HepG2 (cell line): ENCODE results near the gene GPS1. TPM values are rescaled to one million over a fixed set of nuclear protein-coding genes. Genes with fewer than 3 reads are reported as not detected.

Experiments
- ARNTL ChIP-seq: sonication (generic); formaldehyde crosslinking; IDR thresholded peaks from 2 replicates; pipeline ENCODE4 v1.4.0; 2020; ENCODE audit warnings: mild to moderate bottlenecking, missing genetic modification reagents
- RORA ChIP-seq: sonication (generic); formaldehyde crosslinking; IDR thresholded peaks from 2 replicates; pipeline ENCODE4 v1.5.0; 2020; ENCODE audit warnings: mild to moderate bottlenecking, missing genetic modification reagents, moderate library complexity
- SAFB2 ChIP-seq: sonication (generic); formaldehyde crosslinking; IDR thresholded peaks from 2 replicates; pipeline ENCODE4 v1.5.1; 2020; ENCODE audit warnings: missing genetic modification reagents, low read depth, mild to moderate bottlenecking, borderline replicate concordance
- ZNF737 ChIP-seq: sonication (generic); formaldehyde crosslinking; IDR thresholded peaks from 2 replicates; pipeline ENCODE4 v1.5.0; 2020; ENCODE audit warnings: missing genetic modification reagents, mild to moderate bottlenecking, borderline replicate concordance
- ZNF782 ChIP-seq: sonication (generic); formaldehyde crosslinking; IDR thresholded peaks from 2 replicates; pipeline ENCODE4 v1.4.0; 2020; ENCODE audit warnings: missing genetic modification reagents, mild to moderate bottlenecking, borderline replicate concordance
- ZNF841 ChIP-seq: sonication (generic); formaldehyde crosslinking; IDR thresholded peaks from 2 replicates; pipeline ENCODE4 v1.8.1; 2023; ENCODE audit warnings: missing genetic modification reagents, borderline replicate concordance
- polyA plus RNA-seq, 8 experiments: library from polyadenylated mRNA; depleted of rRNA in 3 of 8; stranded (reverse) in 7 of 8; unstranded in 1 of 8; fragments of >200 nt; fragmentation: Illumina TruSeq in 4 of 8; extraction: Trizol in 4 of 8; gene quantifications; 2 replicates each; pipeline versions ENCODE4 v1.2.1 to v1.2.3, GENCODE V29; 2011 to 2016; ENCODE audit warnings: low read depth in 4 of 8, missing spikeins in 1 of 8, mixed read lengths in 1 of 8; ENCODE audit not compliant: insufficient read depth in 1 of 8
- total RNA-seq, 5 experiments: library from RNA; depleted of rRNA; stranded (reverse); fragments of >200 nt; fragmentation: Illumina TruSeq; extraction: Trizol; gene quantifications; 2 replicates each; pipeline ENCODE4 v1.2.3, GENCODE V29; 2016; ENCODE audit warnings: low read depth in 1 of 5
- TF ChIP-seq, protein P1 (sequence below): sonication (generic); formaldehyde crosslinking; IDR thresholded peaks from 2 replicates; pipeline ENCODE4 v1.8.1; 2023; ENCODE audit warnings: mild to moderate bottlenecking, inconsistent platforms, moderate library complexity, missing genetic modification reagents, borderline replicate concordance
- TF ChIP-seq, protein P2 (sequence below): sonication (generic); formaldehyde crosslinking; IDR thresholded peaks from 2 replicates; pipeline ENCODE4 v1.4.0; 2020; ENCODE audit warnings: missing genetic modification reagents, borderline replicate concordance
- TF ChIP-seq, protein P3 (sequence below): sonication (generic); formaldehyde crosslinking; IDR thresholded peaks from 2 replicates; pipeline ENCODE4 v1.5.0; 2020; ENCODE audit warnings: missing genetic modification reagents, mild to moderate bottlenecking, borderline replicate concordance
- TF ChIP-seq, protein P4 (sequence below): sonication (generic); formaldehyde crosslinking; IDR thresholded peaks from 2 replicates; pipeline ENCODE4 v1.8.1; 2022; ENCODE audit warnings: low read depth, mild to moderate bottlenecking, missing genetic modification reagents
- TF ChIP-seq, protein P5 (sequence below): sonication (generic); formaldehyde crosslinking; IDR thresholded peaks from 2 replicates; pipeline ENCODE4 v1.4.0; 2020; ENCODE audit warnings: missing genetic modification reagents
- TF ChIP-seq, protein P6 (sequence below): IDR thresholded peaks from 2 replicates; pipeline ENCODE4 v1.6.1; 2012; ENCODE audit warnings: low read length, improper control_type of control experiment

The GPS1 gene
- total and polyA plus RNA-seq, 2 of the 13 experiments (the other 11 are each of a cell fraction or from before 2014, with no cell fraction given) = 124 to 128 TPM

DNA sequence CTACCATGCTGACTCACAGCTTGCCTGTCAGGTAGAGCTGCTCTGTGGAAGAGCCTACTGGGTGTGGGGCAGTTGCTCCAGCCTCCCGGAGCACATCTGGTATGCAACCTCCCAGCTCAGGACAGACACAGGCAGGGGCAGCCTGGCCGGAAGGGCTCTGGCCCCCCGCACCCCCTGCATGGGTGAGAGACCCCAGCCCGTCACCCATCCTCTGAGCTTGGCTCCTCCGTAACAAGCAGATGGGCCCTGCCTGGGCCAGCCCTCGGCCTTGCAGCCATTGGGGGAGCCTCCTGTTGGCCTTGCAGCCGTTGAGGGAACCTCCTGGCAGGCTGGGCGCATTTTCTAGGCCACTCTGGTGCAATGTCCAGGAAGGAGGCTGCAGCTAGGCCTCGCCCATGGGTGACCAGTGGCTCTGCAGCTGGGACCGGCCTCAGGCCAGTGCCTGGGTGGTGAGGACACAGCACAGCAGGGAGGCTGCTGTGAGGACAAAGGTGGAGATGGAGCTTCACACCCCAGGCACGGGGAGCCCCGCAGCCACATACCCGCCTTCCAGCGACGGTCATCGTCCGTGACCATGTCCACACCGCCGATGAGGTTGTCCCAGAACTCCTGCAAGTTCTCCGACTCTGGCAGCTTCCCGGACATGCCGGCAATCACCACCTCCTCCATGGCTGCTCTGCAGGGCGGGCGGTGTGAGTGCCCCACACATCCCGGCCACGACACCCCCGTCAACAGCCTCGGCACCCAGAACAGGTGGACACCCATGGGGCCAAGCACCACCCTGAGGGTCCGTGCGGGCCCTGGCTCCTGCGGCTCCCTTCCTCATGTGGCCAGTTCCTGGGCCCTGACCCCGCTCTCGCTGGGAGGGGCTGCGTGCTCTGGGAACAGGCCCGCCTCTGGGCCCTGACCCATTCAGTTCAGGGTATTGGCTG, 44.3 kb downstream of the GPS1 start (continued):
- TF ChIP-seq, protein P1, sequence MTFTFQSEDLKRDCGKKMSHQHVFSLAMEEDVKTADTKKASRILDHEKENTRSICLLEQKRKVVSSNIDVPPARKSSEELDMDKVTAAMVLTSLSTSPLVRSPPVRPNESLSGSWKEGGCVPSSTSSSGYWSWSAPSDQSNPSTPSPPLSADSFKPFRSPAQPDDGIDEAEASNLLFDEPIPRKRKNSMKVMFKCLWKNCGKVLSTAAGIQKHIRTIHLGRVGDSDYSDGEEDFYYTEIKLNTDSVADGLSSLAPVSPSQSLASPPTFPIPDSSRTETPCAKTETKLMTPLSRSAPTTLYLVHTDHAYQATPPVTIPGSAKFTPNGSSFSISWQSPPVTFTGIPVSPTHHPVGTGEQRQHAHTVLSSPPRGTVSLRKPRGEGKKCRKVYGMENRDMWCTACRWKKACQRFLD (CRISPR knock-in tag) = no peak; the same call in 1 of the 2 replicates
- TF ChIP-seq ARNTL (no peak), SAFB2 (CRISPR knock-in tag) (no peak), RORA (CRISPR knock-in tag) (no peak), ZNF737 (CRISPR knock-in tag) (no peak), ZNF841 (no peak), ZNF782 (CRISPR knock-in tag) (no peak)
- TF ChIP-seq, protein P2, sequence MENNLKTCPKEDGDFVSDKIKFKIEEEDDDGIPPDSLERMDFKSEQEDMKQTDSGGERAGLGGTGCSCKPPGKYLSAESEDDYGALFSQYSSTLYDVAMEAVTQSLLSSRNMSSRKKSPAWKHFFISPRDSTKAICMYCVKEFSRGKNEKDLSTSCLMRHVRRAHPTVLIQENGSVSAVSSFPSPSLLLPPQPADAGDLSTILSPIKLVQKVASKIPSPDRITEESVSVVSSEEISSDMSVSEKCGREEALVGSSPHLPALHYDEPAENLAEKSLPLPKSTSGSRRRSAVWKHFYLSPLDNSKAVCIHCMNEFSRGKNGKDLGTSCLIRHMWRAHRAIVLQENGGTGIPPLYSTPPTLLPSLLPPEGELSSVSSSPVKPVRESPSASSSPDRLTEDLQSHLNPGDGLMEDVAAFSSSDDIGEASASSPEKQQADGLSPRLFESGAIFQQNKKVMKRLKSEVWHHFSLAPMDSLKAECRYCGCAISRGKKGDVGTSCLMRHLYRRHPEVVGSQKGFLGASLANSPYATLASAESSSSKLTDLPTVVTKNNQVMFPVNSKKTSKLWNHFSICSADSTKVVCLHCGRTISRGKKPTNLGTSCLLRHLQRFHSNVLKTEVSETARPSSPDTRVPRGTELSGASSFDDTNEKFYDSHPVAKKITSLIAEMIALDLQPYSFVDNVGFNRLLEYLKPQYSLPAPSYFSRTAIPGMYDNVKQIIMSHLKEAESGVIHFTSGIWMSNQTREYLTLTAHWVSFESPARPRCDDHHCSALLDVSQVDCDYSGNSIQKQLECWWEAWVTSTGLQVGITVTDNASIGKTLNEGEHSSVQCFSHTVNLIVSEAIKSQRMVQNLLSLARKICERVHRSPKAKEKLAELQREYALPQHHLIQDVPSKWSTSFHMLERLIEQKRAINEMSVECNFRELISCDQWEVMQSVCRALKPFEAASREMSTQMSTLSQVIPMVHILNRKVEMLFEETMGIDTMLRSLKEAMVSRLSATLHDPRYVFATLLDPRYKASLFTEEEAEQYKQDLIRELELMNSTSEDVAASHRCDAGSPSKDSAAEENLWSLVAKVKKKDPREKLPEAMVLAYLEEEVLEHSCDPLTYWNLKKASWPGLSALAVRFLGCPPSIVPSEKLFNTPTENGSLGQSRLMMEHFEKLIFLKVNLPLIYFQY = no peak
- TF ChIP-seq, protein P3, sequence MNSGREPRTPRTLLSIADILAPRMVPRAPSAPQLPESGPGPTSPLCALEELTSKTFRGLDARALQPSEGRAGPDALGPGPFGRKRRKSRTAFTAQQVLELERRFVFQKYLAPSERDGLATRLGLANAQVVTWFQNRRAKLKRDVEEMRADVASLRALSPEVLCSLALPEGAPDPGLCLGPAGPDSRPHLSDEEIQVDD (CRISPR knock-in tag) = no peak
- TF ChIP-seq, protein P4, sequence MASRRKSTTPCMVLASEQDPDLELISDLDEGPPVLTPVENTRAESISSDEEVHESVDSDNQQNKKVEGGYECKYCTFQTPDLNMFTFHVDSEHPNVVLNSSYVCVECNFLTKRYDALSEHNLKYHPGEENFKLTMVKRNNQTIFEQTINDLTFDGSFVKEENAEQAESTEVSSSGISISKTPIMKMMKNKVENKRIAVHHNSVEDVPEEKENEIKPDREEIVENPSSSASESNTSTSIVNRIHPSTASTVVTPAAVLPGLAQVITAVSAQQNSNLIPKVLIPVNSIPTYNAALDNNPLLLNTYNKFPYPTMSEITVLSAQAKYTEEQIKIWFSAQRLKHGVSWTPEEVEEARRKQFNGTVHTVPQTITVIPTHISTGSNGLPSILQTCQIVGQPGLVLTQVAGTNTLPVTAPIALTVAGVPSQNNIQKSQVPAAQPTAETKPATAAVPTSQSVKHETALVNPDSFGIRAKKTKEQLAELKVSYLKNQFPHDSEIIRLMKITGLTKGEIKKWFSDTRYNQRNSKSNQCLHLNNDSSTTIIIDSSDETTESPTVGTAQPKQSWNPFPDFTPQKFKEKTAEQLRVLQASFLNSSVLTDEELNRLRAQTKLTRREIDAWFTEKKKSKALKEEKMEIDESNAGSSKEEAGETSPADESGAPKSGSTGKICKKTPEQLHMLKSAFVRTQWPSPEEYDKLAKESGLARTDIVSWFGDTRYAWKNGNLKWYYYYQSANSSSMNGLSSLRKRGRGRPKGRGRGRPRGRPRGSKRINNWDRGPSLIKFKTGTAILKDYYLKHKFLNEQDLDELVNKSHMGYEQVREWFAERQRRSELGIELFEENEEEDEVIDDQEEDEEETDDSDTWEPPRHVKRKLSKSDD (CRISPR knock-in tag) = no peak; the same call in 1 of the 2 replicates
- TF ChIP-seq, protein P5, sequence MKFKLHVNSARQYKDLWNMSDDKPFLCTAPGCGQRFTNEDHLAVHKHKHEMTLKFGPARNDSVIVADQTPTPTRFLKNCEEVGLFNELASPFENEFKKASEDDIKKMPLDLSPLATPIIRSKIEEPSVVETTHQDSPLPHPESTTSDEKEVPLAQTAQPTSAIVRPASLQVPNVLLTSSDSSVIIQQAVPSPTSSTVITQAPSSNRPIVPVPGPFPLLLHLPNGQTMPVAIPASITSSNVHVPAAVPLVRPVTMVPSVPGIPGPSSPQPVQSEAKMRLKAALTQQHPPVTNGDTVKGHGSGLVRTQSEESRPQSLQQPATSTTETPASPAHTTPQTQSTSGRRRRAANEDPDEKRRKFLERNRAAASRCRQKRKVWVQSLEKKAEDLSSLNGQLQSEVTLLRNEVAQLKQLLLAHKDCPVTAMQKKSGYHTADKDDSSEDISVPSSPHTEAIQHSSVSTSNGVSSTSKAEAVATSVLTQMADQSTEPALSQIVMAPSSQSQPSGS (CRISPR knock-in tag) = no peak
- TF ChIP-seq, protein P6, sequence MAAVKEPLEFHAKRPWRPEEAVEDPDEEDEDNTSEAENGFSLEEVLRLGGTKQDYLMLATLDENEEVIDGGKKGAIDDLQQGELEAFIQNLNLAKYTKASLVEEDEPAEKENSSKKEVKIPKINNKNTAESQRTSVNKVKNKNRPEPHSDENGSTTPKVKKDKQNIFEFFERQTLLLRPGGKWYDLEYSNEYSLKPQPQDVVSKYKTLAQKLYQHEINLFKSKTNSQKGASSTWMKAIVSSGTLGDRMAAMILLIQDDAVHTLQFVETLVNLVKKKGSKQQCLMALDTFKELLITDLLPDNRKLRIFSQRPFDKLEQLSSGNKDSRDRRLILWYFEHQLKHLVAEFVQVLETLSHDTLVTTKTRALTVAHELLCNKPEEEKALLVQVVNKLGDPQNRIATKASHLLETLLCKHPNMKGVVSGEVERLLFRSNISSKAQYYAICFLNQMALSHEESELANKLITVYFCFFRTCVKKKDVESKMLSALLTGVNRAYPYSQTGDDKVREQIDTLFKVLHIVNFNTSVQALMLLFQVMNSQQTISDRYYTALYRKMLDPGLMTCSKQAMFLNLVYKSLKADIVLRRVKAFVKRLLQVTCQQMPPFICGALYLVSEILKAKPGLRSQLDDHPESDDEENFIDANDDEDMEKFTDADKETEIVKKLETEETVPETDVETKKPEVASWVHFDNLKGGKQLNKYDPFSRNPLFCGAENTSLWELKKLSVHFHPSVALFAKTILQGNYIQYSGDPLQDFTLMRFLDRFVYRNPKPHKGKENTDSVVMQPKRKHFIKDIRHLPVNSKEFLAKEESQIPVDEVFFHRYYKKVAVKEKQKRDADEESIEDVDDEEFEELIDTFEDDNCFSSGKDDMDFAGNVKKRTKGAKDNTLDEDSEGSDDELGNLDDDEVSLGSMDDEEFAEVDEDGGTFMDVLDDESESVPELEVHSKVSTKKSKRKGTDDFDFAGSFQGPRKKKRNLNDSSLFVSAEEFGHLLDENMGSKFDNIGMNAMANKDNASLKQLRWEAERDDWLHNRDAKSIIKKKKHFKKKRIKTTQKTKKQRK = no peak
